K562 (cell line): ENCODE data around the gene TRERF1. TPM values are rescaled to one million over a fixed set of nuclear protein-coding genes. Genes with fewer than 3 reads are reported as not detected.

Source experiments
- BCL6 ChIP-seq: fragments of 250-450 bp; sonication (Bioruptor Pico); IDR thresholded peaks from 2 replicates; pipeline ENCODE4 v1.4.0; 2020
- CSDE1 ChIP-seq, 2 experiments: fragments of 450-650 bp; IDR thresholded peaks; 2 replicates each; pipeline ENCODE4 v1.6.1; 2016; ENCODE audit warnings: mild to moderate bottlenecking in 1 of 2
- ELF1 ChIP-seq: fragments of 200-800 bp; sonication (Bioruptor generic); IDR thresholded peaks from 2 replicates; pipeline ENCODE4 v1.6.1; 2016; ENCODE audit warnings: missing genetic modification characterization, missing compliant biosample characterization
- HOXB6 ChIP-seq: fragments of 250-450 bp; sonication (Bioruptor Pico); IDR thresholded peaks from 2 replicates; pipeline ENCODE4 v1.5.1; 2022; ENCODE audit warnings: mild to moderate bottlenecking, borderline replicate concordance
- ID3 ChIP-seq, 2 experiments: fragments of 250-450 bp in 1 of 2; fragments of 450-650 bp in 1 of 2; sonication (Bioruptor Pico) in 1 of 2; IDR thresholded peaks; 2 replicates each; pipeline versions ENCODE4 v1.6.1 to v1.8.0; 2016 to 2021; ENCODE audit warnings: mild to moderate bottlenecking in 2 of 2, moderate library complexity in 2 of 2, missing compliant biosample characterization in 1 of 2, missing genetic modification characterization in 1 of 2
- MCM2 ChIP-seq: fragments of 450-650 bp; IDR thresholded peaks from 2 replicates; pipeline ENCODE4 v1.6.1; 2017; ENCODE audit warnings: low read depth, mild to moderate bottlenecking
- NFIC ChIP-seq: fragments of 450-650 bp; IDR thresholded peaks from 2 replicates; pipeline ENCODE4 v1.6.1; 2017; ENCODE audit warnings: mild to moderate bottlenecking, inconsistent platforms
- NR2C1 ChIP-seq, 2 experiments: fragments of 450-650 bp; IDR thresholded peaks; 2 replicates each; pipeline ENCODE4 v1.6.1; 2017; ENCODE audit warnings: mild to moderate bottlenecking in 2 of 2, antibody characterized with exemption in 1 of 2, inconsistent platforms in 1 of 2, missing compliant biosample characterization in 1 of 2, missing genetic modification characterization in 1 of 2
- RBM34 ChIP-seq: fragments of 200-400 bp; formaldehyde crosslinking; IDR thresholded peaks from 2 replicates; pipeline ENCODE4 v1.6.1; 2018; ENCODE audit warnings: low read length, borderline replicate concordance; ENCODE audit not compliant: insufficient read depth
- RUNX1 ChIP-seq: sonication (generic); IDR thresholded peaks from 2 replicates; pipeline ENCODE4 v1.6.1; 2016; ENCODE audit warnings: antibody characterized with exemption, low read depth
- SIN3A ChIP-seq, 2 experiments: fragments of 150-350 bp in 1 of 2; IDR thresholded peaks; 2 replicates each; pipeline ENCODE4 v1.6.1; 2011 to 2016; ENCODE audit warnings: borderline replicate concordance in 2 of 2, low read depth in 2 of 2, low read length in 2 of 2, mild to moderate bottlenecking in 2 of 2, moderate library complexity in 2 of 2; ENCODE audit not compliant: control insufficient read depth in 1 of 2
- TGIF2 ChIP-seq: sonication (generic); formaldehyde crosslinking; IDR thresholded peaks from 2 replicates; pipeline ENCODE4 v1.8.1; 2022; ENCODE audit warnings: mild to moderate bottlenecking, missing genetic modification reagents, moderate library complexity
- ZC3H11A ChIP-seq: IDR thresholded peaks from 2 replicates; pipeline ENCODE4 v1.6.1; 2012; ENCODE audit warnings: low read depth, low read length, improper control_type of control experiment
- polyA plus RNA-seq, 8 experiments: library from polyadenylated mRNA; depleted of rRNA in 4 of 8; stranded (reverse) in 5 of 8; unstranded in 3 of 8; fragments of >200 nt; fragmentation: Nextera tagmentation in 2 of 8; fragmentation: Illumina TruSeq in 1 of 8; extraction: Ambion mirVana in 2 of 8; extraction: Trizol in 1 of 8; gene quantifications; 2 replicates each; pipeline versions ENCODE4 v1.2.1 to v1.2.3, GENCODE V29; 2011 to 2014; ENCODE audit warnings: inconsistent platforms in 1 of 8, missing spikeins in 1 of 8
- total RNA-seq, 7 experiments: library from RNA; depleted of rRNA in 6 of 7; stranded (reverse); fragments of >200 nt in 6 of 7; fragmentation: Illumina TruSeq in 2 of 7; extraction: Trizol in 2 of 7; gene quantifications; 2 replicates each; pipeline versions ENCODE4 v1.2.1 to v1.2.3, GENCODE V29; 2011 to 2021; ENCODE audit warnings: low replicate concordance in 1 of 7
- TF ChIP-seq, protein P1 (sequence below): fragments of 450-650 bp; IDR thresholded peaks from 2 replicates; pipeline ENCODE4 v1.7.0; 2016; ENCODE audit warnings: borderline replicate concordance
- TF ChIP-seq, protein P2 (sequence below): fragments of 250-450 bp; sonication (Bioruptor Pico); IDR thresholded peaks from 2 replicates; pipeline ENCODE4 v1.5.1; 2021; ENCODE audit warnings: mild to moderate bottlenecking
- TF ChIP-seq, protein P3 (sequence below): sonication (generic); formaldehyde crosslinking; IDR thresholded peaks from 2 replicates; pipeline ENCODE4 v1.8.1; 2023; ENCODE audit warnings: mild to moderate bottlenecking, missing genetic modification reagents
- TF ChIP-seq, protein P4 (sequence below): sonication (generic); IDR thresholded peaks from 2 replicates; pipeline ENCODE4 v1.6.1; 2016

TRERF1 gene
- total and polyA plus RNA-seq, 9 of the 15 experiments (the other 6 are each of a cell fraction or from before 2014, with no cell fraction given): 0.04 to 0.20 (median 0.07) TPM; not detected in 3

DNA sequence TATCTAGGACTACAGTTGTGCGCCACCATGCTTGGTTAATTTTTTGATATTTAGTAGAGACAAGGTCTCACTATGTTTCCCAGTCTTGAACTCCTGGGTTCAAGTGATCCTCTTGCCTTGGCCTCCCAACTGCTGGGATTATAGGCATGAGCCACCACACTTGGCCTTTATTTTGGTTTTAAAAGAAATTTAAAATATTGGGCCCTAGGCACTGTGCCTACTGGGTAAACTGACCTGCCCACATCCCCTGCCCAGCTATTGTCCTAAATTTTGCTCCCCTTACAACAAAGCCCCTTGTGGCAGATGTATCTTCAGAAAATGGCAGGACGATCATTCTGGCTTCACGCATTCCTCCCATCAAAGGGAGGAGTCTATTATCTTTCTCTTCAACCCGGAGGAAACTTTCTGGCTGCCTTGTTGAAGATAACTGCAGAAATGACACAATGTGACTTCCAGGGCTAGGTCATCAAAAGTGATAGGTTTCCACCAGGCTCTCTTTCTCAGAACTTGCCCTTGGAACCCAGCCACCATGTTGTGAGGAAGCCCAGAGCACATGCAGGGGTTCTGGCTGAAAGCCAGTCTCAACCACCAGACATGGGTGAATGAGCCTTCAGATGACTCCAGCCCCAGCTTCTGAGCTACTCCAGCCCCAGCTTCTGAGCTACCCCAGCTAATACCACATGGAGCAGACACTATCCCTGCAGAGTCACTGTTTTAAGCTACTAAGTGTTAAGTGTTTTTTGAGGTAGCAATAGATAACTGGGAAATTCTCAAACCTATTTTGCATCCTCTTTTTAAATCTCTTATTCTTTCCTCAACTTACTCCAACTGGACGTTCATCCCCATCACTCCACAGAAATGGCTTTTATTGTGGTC, 252.4 kb downstream of the TRERF1 start (continued):
- TF ChIP-seq TGIF2 (no peak), RUNX1 (0 out of 2 replicates have a peak, but pooled peaks have one; percentile 60), NR2C1 (IDR thresholded peaks at IDR 0.05) (peak; percentile 74), NR2C1 (tag; IDR thresholded peaks at IDR 0.05) (peak; percentile 82), SIN3A (IDR thresholded peaks at IDR 0.05; ENCODE audit: borderline replicate concordance in 2 of 2, control insufficient read depth in 1 of 2, low read depth in 2 of 2, low read length in 2 of 2) (no peak; a peak in 1 of 4 replicates), NFIC (peak; percentile 100), RBM34 (no peak), ZC3H11A (no peak), CSDE1 (IDR thresholded peaks at IDR 0.05) (no peak), ID3 (CRISPR knock-in tag; IDR thresholded peaks at IDR 0.05) (no peak), ID3 (tag; IDR thresholded peaks at IDR 0.05) (peak; percentile 51; the same call in 1 of the 2 replicates), HOXB6 (CRISPR knock-in tag) (no peak), ELF1 (no peak), MCM2 (no peak), BCL6 (CRISPR knock-in tag) (no peak)
- TF ChIP-seq, protein P1, sequence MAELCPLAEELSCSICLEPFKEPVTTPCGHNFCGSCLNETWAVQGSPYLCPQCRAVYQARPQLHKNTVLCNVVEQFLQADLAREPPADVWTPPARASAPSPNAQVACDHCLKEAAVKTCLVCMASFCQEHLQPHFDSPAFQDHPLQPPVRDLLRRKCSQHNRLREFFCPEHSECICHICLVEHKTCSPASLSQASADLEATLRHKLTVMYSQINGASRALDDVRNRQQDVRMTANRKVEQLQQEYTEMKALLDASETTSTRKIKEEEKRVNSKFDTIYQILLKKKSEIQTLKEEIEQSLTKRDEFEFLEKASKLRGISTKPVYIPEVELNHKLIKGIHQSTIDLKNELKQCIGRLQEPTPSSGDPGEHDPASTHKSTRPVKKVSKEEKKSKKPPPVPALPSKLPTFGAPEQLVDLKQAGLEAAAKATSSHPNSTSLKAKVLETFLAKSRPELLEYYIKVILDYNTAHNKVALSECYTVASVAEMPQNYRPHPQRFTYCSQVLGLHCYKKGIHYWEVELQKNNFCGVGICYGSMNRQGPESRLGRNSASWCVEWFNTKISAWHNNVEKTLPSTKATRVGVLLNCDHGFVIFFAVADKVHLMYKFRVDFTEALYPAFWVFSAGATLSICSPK: no peak
- TF ChIP-seq, protein P2, sequence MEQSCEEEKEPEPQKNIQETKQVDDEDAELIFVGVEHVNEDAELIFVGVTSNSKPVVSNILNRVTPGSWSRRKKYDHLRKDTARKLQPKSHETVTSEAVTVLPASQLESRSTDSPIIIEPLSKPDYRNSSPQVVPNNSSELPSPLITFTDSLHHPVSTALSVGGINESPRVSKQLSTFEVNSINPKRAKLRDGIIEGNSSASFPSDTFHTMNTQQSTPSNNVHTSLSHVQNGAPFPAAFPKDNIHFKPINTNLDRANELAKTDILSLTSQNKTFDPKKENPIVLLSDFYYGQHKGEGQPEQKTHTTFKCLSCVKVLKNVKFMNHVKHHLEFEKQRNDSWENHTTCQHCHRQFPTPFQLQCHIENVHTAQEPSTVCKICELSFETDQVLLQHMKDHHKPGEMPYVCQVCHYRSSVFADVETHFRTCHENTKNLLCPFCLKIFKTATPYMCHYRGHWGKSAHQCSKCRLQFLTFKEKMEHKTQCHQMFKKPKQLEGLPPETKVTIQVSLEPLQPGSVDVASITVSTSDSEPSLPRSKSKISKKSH (CRISPR knock-in tag): no peak
- TF ChIP-seq, protein P3, sequence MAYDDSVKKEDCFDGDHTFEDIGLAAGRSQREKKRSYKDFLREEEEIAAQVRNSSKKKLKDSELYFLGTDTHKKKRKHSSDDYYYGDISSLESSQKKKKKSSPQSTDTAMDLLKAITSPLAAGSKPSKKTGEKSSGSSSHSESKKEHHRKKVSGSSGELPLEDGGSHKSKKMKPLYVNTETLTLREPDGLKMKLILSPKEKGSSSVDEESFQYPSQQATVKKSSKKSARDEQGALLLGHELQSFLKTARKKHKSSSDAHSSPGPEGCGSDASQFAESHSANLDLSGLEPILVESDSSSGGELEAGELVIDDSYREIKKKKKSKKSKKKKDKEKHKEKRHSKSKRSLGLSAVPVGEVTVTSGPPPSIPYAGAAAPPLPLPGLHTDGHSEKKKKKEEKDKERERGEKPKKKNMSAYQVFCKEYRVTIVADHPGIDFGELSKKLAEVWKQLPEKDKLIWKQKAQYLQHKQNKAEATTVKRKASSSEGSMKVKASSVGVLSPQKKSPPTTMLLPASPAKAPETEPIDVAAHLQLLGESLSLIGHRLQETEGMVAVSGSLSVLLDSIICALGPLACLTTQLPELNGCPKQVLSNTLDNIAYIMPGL: no peak
- TF ChIP-seq, protein P4, sequence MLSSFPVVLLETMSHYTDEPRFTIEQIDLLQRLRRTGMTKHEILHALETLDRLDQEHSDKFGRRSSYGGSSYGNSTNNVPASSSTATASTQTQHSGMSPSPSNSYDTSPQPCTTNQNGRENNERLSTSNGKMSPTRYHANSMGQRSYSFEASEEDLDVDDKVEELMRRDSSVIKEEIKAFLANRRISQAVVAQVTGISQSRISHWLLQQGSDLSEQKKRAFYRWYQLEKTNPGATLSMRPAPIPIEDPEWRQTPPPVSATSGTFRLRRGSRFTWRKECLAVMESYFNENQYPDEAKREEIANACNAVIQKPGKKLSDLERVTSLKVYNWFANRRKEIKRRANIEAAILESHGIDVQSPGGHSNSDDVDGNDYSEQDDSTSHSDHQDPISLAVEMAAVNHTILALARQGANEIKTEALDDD: peak; percentile 68
